Hippocampal formation (tissue), 2 donors: ENCODE results near the gene RFX7.

Experiments used
- DNase-seq, 2 donors: peaks; one replicate each; lab custom pipeline; 2025; lab: John Stamatoyannopoulos, UW

RFX7 gene

GRCh38 chr15:56045068-56045748, 198.5 kb downstream of the RFX7 start:
- no peak for DNase-seq

- DNase-seq: no peak
Observed at GRCh38 chr15:56042982-56043980, 200.4 kb downstream of the RFX7 start.

GRCh38 chr15:56042498-56042897, 201.2 kb downstream of the RFX7 start:
- DNase-seq: no peak

- DNase-seq: no peak
Observed at GRCh38 chr15:56042031-56042430, 201.6 kb downstream of the RFX7 start.

- DNase-seq: no peak
Observed at GRCh38 chr15:56040081-56041035, 203.3 kb downstream of the RFX7 start.

GRCh38 chr15:56038707-56039106, 205.0 kb downstream of the RFX7 start:
- DNase-seq: no peak

- DNase-seq: no peak
Observed at GRCh38 chr15:56038015-56038414, 205.7 kb downstream of the RFX7 start.
